Activated CD4-positive, alpha-beta T cell treated with anti-CD3 and anti-CD28 coated beads, Interleukin-2, amount 10 ng/mL, durations not matched to agents 7 days and 5 days (primary cell): ENCODE results near the gene USF3. TPM values are rescaled to one million over a fixed set of nuclear protein-coding genes. Genes with fewer than 3 reads are reported as not detected.

ENCODE experiments used
- CTCF ChIA-PET: fragments of 350-600 bp; sonication (Branson Sonifier 250); formaldehyde crosslinking; loops from one replicate; lab custom pipeline; 2021; ENCODE audit warnings: antibody characterized with exemption; lab: Charles Lee
- POLR2A ChIA-PET: fragments of 350-600 bp; sonication (Branson Sonifier 250); formaldehyde crosslinking; loops from one replicate; lab custom pipeline; 2021; ENCODE audit warnings: antibody characterized with exemption; lab: Charles Lee
- DNase-seq: peaks from one replicate; pipeline ENCODE4 v3.0.0-alpha.2; 2020
- H3K27ac Mint-ChIP-seq: one replicate; pipeline ENCODE4 v1.8.0; 2021; ENCODE audit warnings: mild to moderate bottlenecking, moderate library complexity, mixed read lengths
- H3K27me3 Mint-ChIP-seq: one replicate; pipeline ENCODE4 v1.8.0; 2021; ENCODE audit warnings: mixed read lengths
- H3K36me3 Mint-ChIP-seq: one replicate; pipeline ENCODE4 v1.8.0; 2021; ENCODE audit warnings: low read depth, mixed read lengths
- H3K4me1 Mint-ChIP-seq: one replicate; pipeline ENCODE4 v1.8.0; 2021; ENCODE audit warnings: mixed read lengths
- H3K4me3 Mint-ChIP-seq: one replicate; pipeline ENCODE4 v1.8.0; 2021; ENCODE audit warnings: mild to moderate bottlenecking, moderate library complexity, mixed read lengths
- H3K9me3 Mint-ChIP-seq: one replicate; pipeline ENCODE4 v1.8.0; 2021; ENCODE audit warnings: mixed read lengths
- total RNA-seq, 2 experiments: library from RNA; stranded (reverse); gene quantifications; one replicate each; pipeline ENCODE4 v1.2.3, GENCODE V29; 2021

USF3 gene
- total RNA-seq, 2 experiments from 2014 or later: 18.3 to 20.4 TPM

- Mint-ChIP-seq H3K4me3 (no peak overlapping the region), H3K27me3 (no peaks in the 10 kb centered on the region), H3K4me1 (peaks cover 17% of the 10 kb centered on the region), H3K27ac (no peak overlapping the region), H3K36me3 (peaks cover 43% of the 10 kb centered on the region), H3K9me3 (no peaks in the 10 kb centered on the region)
- DNase-seq: no peak
- ChIA-PET CTCF (no interaction called here), POLR2A (interaction anchor here (0.7 kb wide), 1 partner anchor 34 kb away, joined by 3 read pairs; the partner anchor contains the start of gene USF3)
Observed at GRCh38 chr3:113662824-113663223, 33.6 kb downstream of the USF3 start.

- ChIA-PET POLR2A (no interaction called here), CTCF (interaction anchor here (1.1 kb wide), 1 partner anchor 37 kb away, joined by 3 read pairs; no protein-coding TSS in a partner anchor)
- no peaks in the 10 kb centered on the region for H3K9me3 Mint-ChIP-seq
- no peak for DNase-seq
- H3K4me1 Mint-ChIP-seq: peaks cover 6% of the 10 kb centered on the region
- H3K27me3 Mint-ChIP-seq: no peaks in the 10 kb centered on the region
- peaks cover 51% of the 10 kb centered on the region for H3K36me3 Mint-ChIP-seq
- no peak overlapping the region for H3K27ac Mint-ChIP-seq
- H3K4me3 Mint-ChIP-seq: no peak overlapping the region
Observed at GRCh38 chr3:113660896-113661295, 35.5 kb downstream of the USF3 start.

- no peak overlapping the region for H3K27ac Mint-ChIP-seq
- POLR2A ChIA-PET: no interaction called here
- DNase-seq: no peak
- H3K9me3 Mint-ChIP-seq: no peaks in the 10 kb centered on the region
- no peak overlapping the region for H3K4me3 Mint-ChIP-seq
- CTCF ChIA-PET: interaction anchor here (1.1 kb wide), 1 partner anchor 38 kb away, joined by 3 read pairs; no protein-coding TSS in a partner anchor
- peaks cover 51% of the 10 kb centered on the region for H3K36me3 Mint-ChIP-seq
- peaks cover 6% of the 10 kb centered on the region for H3K4me1 Mint-ChIP-seq
- H3K27me3 Mint-ChIP-seq: no peaks in the 10 kb centered on the region
Observed at GRCh38 chr3:113660458-113660857, 36.0 kb downstream of the USF3 start.

- ChIA-PET CTCF (no interaction called here), POLR2A (no interaction called here)
- peaks cover 49% of the 10 kb centered on the region for H3K36me3 Mint-ChIP-seq
- no peak overlapping the region for H3K4me3 Mint-ChIP-seq
- DNase-seq: no peak
- peaks cover 4% of the 10 kb centered on the region for H3K4me1 Mint-ChIP-seq
- H3K9me3 Mint-ChIP-seq: no peaks in the 10 kb centered on the region
- H3K27me3 Mint-ChIP-seq: no peaks in the 10 kb centered on the region
- H3K27ac Mint-ChIP-seq: no peak overlapping the region
Observed at GRCh38 chr3:113659996-113660395, 36.4 kb downstream of the USF3 start.

GRCh38 chr3:113659101-113659541 is 37.3 kb downstream of the USF3 start:
- no peak for DNase-seq
- Mint-ChIP-seq H3K4me1 (no peaks in the 10 kb centered on the region), H3K27me3 (no peaks in the 10 kb centered on the region), H3K4me3 (no peak overlapping the region), H3K9me3 (no peaks in the 10 kb centered on the region), H3K27ac (no peak overlapping the region), H3K36me3 (peaks cover 47% of the 10 kb centered on the region)
- ChIA-PET CTCF (no interaction called here), POLR2A (no interaction called here)

GRCh38 chr3:113658107-113658506 is 38.3 kb downstream of the USF3 start:
- Mint-ChIP-seq H3K27ac (no peak overlapping the region), H3K36me3 (peaks cover 40% of the 10 kb centered on the region), H3K4me3 (no peak overlapping the region), H3K9me3 (no peaks in the 10 kb centered on the region), H3K27me3 (no peaks in the 10 kb centered on the region), H3K4me1 (no peaks in the 10 kb centered on the region)
- DNase-seq: no peak
- ChIA-PET CTCF (no interaction called here), POLR2A (no interaction called here)

- CTCF ChIA-PET: no interaction called here
- Mint-ChIP-seq H3K27me3 (no peaks in the 10 kb centered on the region), H3K4me3 (no peak overlapping the region), H3K36me3 (peaks cover 32% of the 10 kb centered on the region), H3K9me3 (no peaks in the 10 kb centered on the region), H3K27ac (no peak overlapping the region), H3K4me1 (no peaks in the 10 kb centered on the region)
- DNase-seq: no peak
- POLR2A ChIA-PET: no interaction called here
Observed at GRCh38 chr3:113654851-113655250, 41.6 kb downstream of the USF3 start.

- DNase-seq: no peak
- Mint-ChIP-seq H3K4me1 (no peaks in the 10 kb centered on the region), H3K27me3 (no peaks in the 10 kb centered on the region), H3K36me3 (peaks cover 27% of the 10 kb centered on the region), H3K9me3 (no peaks in the 10 kb centered on the region), H3K27ac (no peak overlapping the region), H3K4me3 (no peak overlapping the region)
- CTCF ChIA-PET: no interaction called here
- POLR2A ChIA-PET: no interaction called here
Observed at GRCh38 chr3:113654310-113654709, 42.1 kb downstream of the USF3 start.

- H3K9me3 Mint-ChIP-seq: peaks cover 21% of the 10 kb centered on the region
- no peak for DNase-seq
- H3K4me3 Mint-ChIP-seq: no peak overlapping the region
- no peak overlapping the region for H3K27ac Mint-ChIP-seq
- CTCF ChIA-PET: interaction anchor here (1.3 kb wide), 1 partner anchor 9 kb away, joined by 3 read pairs; no protein-coding TSS in a partner anchor
- peaks cover 12% of the 10 kb centered on the region for H3K36me3 Mint-ChIP-seq
- no peaks in the 10 kb centered on the region for H3K27me3 Mint-ChIP-seq
- H3K4me1 Mint-ChIP-seq: no peaks in the 10 kb centered on the region
- POLR2A ChIA-PET: no interaction called here
Observed at GRCh38 chr3:113649174-113649845, 47.1 kb downstream of the USF3 start.

GRCh38 chr3:113648524-113648923 is 47.9 kb downstream of the USF3 start:
- no peak overlapping the region for H3K4me3 Mint-ChIP-seq
- no peak overlapping the region for H3K27ac Mint-ChIP-seq
- ChIA-PET CTCF (no interaction called here), POLR2A (no interaction called here)
- no peak for DNase-seq
- no peaks in the 10 kb centered on the region for H3K4me1 Mint-ChIP-seq
- H3K9me3 Mint-ChIP-seq: peaks cover 28% of the 10 kb centered on the region
- no peaks in the 10 kb centered on the region for H3K27me3 Mint-ChIP-seq
- peaks cover 16% of the 10 kb centered on the region for H3K36me3 Mint-ChIP-seq

- POLR2A ChIA-PET: interaction anchor here (0.6 kb wide), 1 partner anchor 153 kb away, joined by 3 read pairs; no protein-coding TSS in a partner anchor
- H3K27ac Mint-ChIP-seq: no peak overlapping the region
- H3K4me3 Mint-ChIP-seq: no peak overlapping the region
- H3K27me3 Mint-ChIP-seq: no peaks in the 10 kb centered on the region
- H3K4me1 Mint-ChIP-seq: peaks cover 3% of the 10 kb centered on the region
- peaks cover 13% of the 10 kb centered on the region for H3K36me3 Mint-ChIP-seq
- H3K9me3 Mint-ChIP-seq: peaks cover 28% of the 10 kb centered on the region
- CTCF ChIA-PET: no interaction called here
- no peak for DNase-seq
Observed at GRCh38 chr3:113643583-113643982, 52.9 kb downstream of the USF3 start.

- Mint-ChIP-seq H3K27me3 (no peaks in the 10 kb centered on the region), H3K4me1 (peaks cover 3% of the 10 kb centered on the region), H3K36me3 (peaks cover 2% of the 10 kb centered on the region), H3K9me3 (peaks cover 4% of the 10 kb centered on the region), H3K27ac (no peak overlapping the region), H3K4me3 (no peak overlapping the region)
- ChIA-PET CTCF (no interaction called here), POLR2A (no interaction called here)
- DNase-seq: no peak
Observed at GRCh38 chr3:113638910-113639309, 57.5 kb downstream of the USF3 start.

GRCh38 chr3:113637756-113638155 is 58.7 kb downstream of the USF3 start:
- H3K9me3 Mint-ChIP-seq: no peaks in the 10 kb centered on the region

More at GRCh38 chr3:113637756-113638155, 58.7 kb downstream of the USF3 start:
- Mint-ChIP-seq H3K36me3 (no peaks in the 10 kb centered on the region), H3K4me3 (no peak overlapping the region), H3K27ac (no peak overlapping the region), H3K27me3 (no peaks in the 10 kb centered on the region), H3K4me1 (peaks cover 3% of the 10 kb centered on the region)
- POLR2A ChIA-PET: no interaction called here
- DNase-seq: no peak
- CTCF ChIA-PET: no interaction called here
